HEK293 (cell line): ENCODE results near the gene GNB3.

Source experiments
- CTCF ChIA-PET: fragments of 350-600 bp; formaldehyde crosslinking; extraction: SDS; loops from one replicate; lab custom pipeline; 2021; ENCODE audit warnings: antibody characterized with exemption; lab: Yijun Ruan, JAX
- POLR2A ChIA-PET: fragments of 300-600 bp; formaldehyde crosslinking; extraction: SDS; loops from one replicate; lab custom pipeline; 2020; ENCODE audit warnings: antibody characterized with exemption, inconsistent platforms; lab: Yijun Ruan, JAX
- H3K27ac ChIP-seq: fragments of 200-500 bp; sonication (Bioruptor generic); 2 replicates; pipeline ENCODE4 v1.5.1; 2014; ENCODE audit warnings: low read depth, low read length, control low read depth, inconsistent platforms; ENCODE audit errors: extremely low read depth
- H3K36me3 ChIP-seq, 2 experiments: fragments of 200-500 bp in 1 of 2; sonication (Bioruptor generic) in 1 of 2; 1 replicate in 1 of 2; 2 replicates in 1 of 2; pipeline ENCODE4 v1.5.1; 2014 to 2017; ENCODE audit warnings: inconsistent platforms in 2 of 2, low read length in 2 of 2; ENCODE audit not compliant: control insufficient read depth in 2 of 2, insufficient read depth in 1 of 2
- H3K4me1 ChIP-seq: fragments of 200-500 bp; sonication (Bioruptor generic); 2 replicates; pipeline ENCODE4 v1.5.1; 2014; ENCODE audit warnings: mild to moderate bottlenecking, low read length, inconsistent platforms; ENCODE audit not compliant: control insufficient read depth, insufficient read depth
- H3K4me3 ChIP-seq: 2 replicates; pipeline ENCODE4 v1.5.1; 2011; ENCODE audit warnings: low read depth, mild to moderate bottlenecking, control low read depth, low read length, moderate library complexity
- H3K9me3 ChIP-seq: fragments of 200-500 bp; sonication (Bioruptor generic); 2 replicates; pipeline ENCODE4 v1.5.1; 2014; ENCODE audit warnings: low read depth, low read length, inconsistent platforms; ENCODE audit not compliant: control insufficient read depth, insufficient read depth
- AEBP2 ChIP-seq: fragments of 450-650 bp; formaldehyde crosslinking; IDR thresholded peaks from 2 replicates; pipeline ENCODE4 v1.5.1; 2016; ENCODE audit warnings: missing biosample characterization, missing genetic modification characterization, borderline replicate concordance
- MEIS1 ChIP-seq: sonication (generic); formaldehyde crosslinking; IDR thresholded peaks from 2 replicates; pipeline ENCODE4 v1.8.1; 2022; ENCODE audit warnings: missing genetic modification reagents, mild to moderate bottlenecking, borderline replicate concordance
- MYNN ChIP-seq: fragments of 450-650 bp; formaldehyde crosslinking; IDR thresholded peaks from 2 replicates; pipeline ENCODE4 v1.5.1; 2016; ENCODE audit warnings: missing biosample characterization, missing genetic modification characterization, borderline replicate concordance
- OSR2 ChIP-seq: fragments of 450-650 bp; formaldehyde crosslinking; IDR thresholded peaks from 2 replicates; pipeline ENCODE4 v1.5.1; 2016; ENCODE audit warnings: missing biosample characterization, missing genetic modification characterization
- OVOL3 ChIP-seq: fragments of 450-650 bp; formaldehyde crosslinking; IDR thresholded peaks from 2 replicates; pipeline ENCODE4 v1.5.1; 2016; ENCODE audit warnings: missing biosample characterization, missing genetic modification characterization
- SCRT1 ChIP-seq: fragments of 450-650 bp; formaldehyde crosslinking; IDR thresholded peaks from 2 replicates; pipeline ENCODE4 v1.5.1; 2016; ENCODE audit warnings: missing biosample characterization, missing genetic modification characterization, borderline replicate concordance
- ZBTB26 ChIP-seq: fragments of 450-650 bp; formaldehyde crosslinking; optimal IDR thresholded peaks from 2 replicates; pipeline ENCODE3; 2016; ENCODE audit warnings: missing biosample characterization, mild to moderate bottlenecking, missing genetic modification characterization
- ZBTB44 ChIP-seq: fragments of 450-650 bp; IDR thresholded peaks from 2 replicates; pipeline ENCODE4 v1.5.1; 2018; ENCODE audit warnings: missing biosample characterization, mild to moderate bottlenecking, missing genetic modification characterization
- ZBTB48 ChIP-seq: fragments of 450-650 bp; formaldehyde crosslinking; IDR thresholded peaks from 2 replicates; pipeline ENCODE4 v1.5.1; 2016; ENCODE audit warnings: missing biosample characterization, missing genetic modification characterization
- ZBTB49 ChIP-seq: fragments of 450-650 bp; formaldehyde crosslinking; IDR thresholded peaks from 2 replicates; pipeline ENCODE4 v1.5.1; 2016; ENCODE audit warnings: missing biosample characterization, missing genetic modification characterization, low read depth
- ZFP3 ChIP-seq: fragments of 450-650 bp; formaldehyde crosslinking; IDR thresholded peaks from 2 replicates; pipeline ENCODE4 v1.5.1; 2016; ENCODE audit warnings: low read depth, missing biosample characterization, missing genetic modification characterization
- ZNF121 ChIP-seq: fragments of 450-650 bp; formaldehyde crosslinking; IDR thresholded peaks from 2 replicates; pipeline ENCODE4 v1.5.1; 2016; ENCODE audit warnings: missing biosample characterization, missing genetic modification characterization
- ZNF140 ChIP-seq: fragments of 450-650 bp; formaldehyde crosslinking; IDR thresholded peaks from 2 replicates; pipeline ENCODE4 v1.5.1; 2016; ENCODE audit warnings: missing biosample characterization, missing genetic modification characterization
- ZNF366 ChIP-seq: fragments of 450-650 bp; formaldehyde crosslinking; conservative IDR thresholded peaks from 2 replicates; pipeline ENCODE4 v1.5.1; 2016; ENCODE audit warnings: missing biosample characterization, missing genetic modification characterization
- ZNF433 ChIP-seq: fragments of 450-650 bp; formaldehyde crosslinking; IDR thresholded peaks from 2 replicates; pipeline ENCODE4 v1.5.1; 2016; ENCODE audit warnings: missing biosample characterization, missing genetic modification characterization, low read depth
- ZNF510 ChIP-seq: fragments of 450-650 bp; formaldehyde crosslinking; IDR thresholded peaks from 2 replicates; pipeline ENCODE4 v1.5.1; 2018; ENCODE audit warnings: mild to moderate bottlenecking, missing genetic modification characterization, missing biosample characterization; ENCODE audit not compliant: insufficient replicate concordance
- ZNF521 ChIP-seq: fragments of 450-650 bp; formaldehyde crosslinking; IDR thresholded peaks from 2 replicates; pipeline ENCODE4 v1.5.1; 2017; ENCODE audit warnings: missing biosample characterization, mild to moderate bottlenecking, missing genetic modification characterization
- ZNF610 ChIP-seq: fragments of 450-650 bp; formaldehyde crosslinking; IDR thresholded peaks from 2 replicates; pipeline ENCODE4 v1.5.1; 2016; ENCODE audit warnings: missing biosample characterization, missing genetic modification characterization, borderline replicate concordance
- ZNF792 ChIP-seq: fragments of 450-650 bp; formaldehyde crosslinking; IDR thresholded peaks from 2 replicates; pipeline ENCODE4 v1.5.1; 2016; ENCODE audit warnings: missing biosample characterization, missing genetic modification characterization
- ZSCAN16 ChIP-seq: fragments of 450-650 bp; formaldehyde crosslinking; IDR thresholded peaks from 2 replicates; pipeline ENCODE4 v1.5.1; 2016; ENCODE audit warnings: missing biosample characterization, missing genetic modification characterization
- TF ChIP-seq, protein P1 (sequence below): fragments of 450-650 bp; formaldehyde crosslinking; IDR thresholded peaks from 2 replicates; pipeline ENCODE4 v1.5.1; 2016; ENCODE audit warnings: missing biosample characterization, missing genetic modification characterization

The GNB3 gene

DNA sequence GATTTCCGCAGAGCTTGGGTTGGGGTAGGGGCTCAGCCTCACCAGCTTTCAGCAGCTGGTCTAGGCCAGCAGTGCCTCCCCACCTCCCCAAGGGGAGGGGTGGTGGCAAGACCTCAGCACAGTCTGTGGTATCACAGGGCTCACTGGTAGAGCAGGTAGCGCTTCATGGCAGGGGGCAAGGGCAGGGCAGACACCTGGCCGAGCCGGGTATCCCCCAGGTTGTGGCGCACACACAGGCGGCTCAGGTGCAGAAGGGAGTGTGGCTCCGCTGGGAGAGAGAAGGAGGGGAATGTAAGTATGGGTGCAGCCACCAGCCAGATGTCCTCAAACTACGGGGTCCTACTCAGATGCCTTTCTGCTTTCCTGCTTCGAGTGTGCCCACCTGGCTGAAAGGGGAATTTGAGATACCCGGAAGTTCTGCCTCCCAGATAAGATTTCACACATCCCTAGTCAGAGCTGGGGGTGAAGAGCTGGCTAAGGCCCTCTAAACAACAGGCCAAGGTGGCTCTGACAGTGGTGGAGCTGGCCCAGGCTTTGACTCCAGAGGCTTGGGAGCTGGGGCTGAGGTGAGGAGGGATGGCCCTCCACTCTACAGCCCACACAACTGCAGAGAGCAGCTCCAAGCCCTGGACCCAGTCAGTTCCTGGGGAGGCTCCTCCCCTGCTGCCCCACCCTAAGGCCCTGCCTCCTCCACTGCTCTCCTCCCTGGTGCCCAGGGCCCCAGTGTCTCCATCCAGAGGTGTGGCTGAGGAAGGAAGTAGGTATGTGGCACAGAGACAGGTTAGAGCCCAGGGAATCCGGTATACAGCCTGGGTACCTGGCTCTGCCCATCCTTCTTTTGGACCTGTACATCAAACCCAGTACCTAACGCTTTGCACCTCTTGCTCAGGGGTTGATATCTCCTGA lies 30.6 kb downstream of the GNB3 start (continued):
- no peak for TF ChIP-seq ZBTB26 (tag by site-specific recombination)
- TF ChIP-seq ZBTB48 = no peak
- TF ChIP-seq ZNF610 = no peak
- no peak for TF ChIP-seq SCRT1
- no peak for TF ChIP-seq ZNF121 (tag by site-specific recombination)
- TF ChIP-seq AEBP2 (tag by site-specific recombination) = no peak
- TF ChIP-seq, protein P1, sequence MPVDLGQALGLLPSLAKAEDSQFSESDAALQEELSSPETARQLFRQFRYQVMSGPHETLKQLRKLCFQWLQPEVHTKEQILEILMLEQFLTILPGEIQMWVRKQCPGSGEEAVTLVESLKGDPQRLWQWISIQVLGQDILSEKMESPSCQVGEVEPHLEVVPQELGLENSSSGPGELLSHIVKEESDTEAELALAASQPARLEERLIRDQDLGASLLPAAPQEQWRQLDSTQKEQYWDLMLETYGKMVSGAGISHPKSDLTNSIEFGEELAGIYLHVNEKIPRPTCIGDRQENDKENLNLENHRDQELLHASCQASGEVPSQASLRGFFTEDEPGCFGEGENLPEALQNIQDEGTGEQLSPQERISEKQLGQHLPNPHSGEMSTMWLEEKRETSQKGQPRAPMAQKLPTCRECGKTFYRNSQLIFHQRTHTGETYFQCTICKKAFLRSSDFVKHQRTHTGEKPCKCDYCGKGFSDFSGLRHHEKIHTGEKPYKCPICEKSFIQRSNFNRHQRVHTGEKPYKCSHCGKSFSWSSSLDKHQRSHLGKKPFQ = no peak

DNA sequence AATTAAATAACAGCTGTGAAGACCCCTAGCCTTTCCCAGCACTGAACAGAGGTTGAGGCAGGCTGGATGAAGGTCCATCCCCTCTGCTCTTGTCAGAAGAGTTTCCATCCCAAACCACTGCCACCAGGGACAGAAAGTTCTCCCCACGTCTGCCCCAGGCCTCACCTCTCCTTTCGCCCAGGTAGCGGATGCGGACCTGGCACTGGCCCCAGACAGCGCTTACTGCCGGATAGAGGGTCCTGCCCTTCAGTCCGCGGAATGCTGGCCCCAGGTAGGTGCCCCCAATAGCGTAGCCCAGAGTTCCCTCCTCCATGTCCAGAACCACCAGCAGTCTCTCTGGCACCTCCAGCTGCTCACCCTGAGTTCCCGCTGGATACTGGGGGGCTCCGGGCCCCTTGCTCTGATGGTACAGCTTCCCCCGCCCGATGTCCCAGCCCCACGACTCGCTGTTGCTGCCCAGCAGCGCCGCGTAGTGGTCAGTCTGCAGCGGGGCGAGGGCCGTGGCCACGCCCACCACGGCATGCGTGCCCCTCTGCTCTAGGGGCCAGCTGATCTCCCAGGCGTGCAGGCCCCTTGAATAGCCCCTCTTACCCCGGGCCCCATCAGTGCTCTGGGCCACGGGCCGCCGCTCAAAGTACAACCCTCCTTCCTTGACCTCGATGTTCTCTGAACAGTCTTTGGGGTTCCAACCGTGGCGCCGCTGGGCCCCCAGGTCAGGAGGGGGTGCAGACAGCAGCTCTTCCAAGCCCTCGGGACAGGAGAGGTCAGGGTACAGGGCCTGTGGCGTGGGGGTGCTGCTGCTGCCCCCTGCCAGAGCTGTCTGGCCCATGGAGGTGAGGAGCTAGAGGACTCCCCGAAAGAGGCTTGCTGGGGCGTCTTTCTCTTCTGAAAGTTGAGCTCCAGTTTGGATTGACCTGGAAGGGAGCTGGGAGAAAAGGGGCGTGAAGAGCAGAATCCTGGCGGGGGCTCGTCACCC lies 31.6 kb downstream of the GNB3 start:
- ChIA-PET CTCF (interaction anchor here (0.5 to 5.3 kb wide), 48 partner anchors 9 to 829 kb away, joined by 3 to 71 read pairs (median 4); partner anchors contain the start of genes ATN1, C12orf57, C1RL and CDCA3), POLR2A (interaction anchor here (0.5 to 3.7 kb wide), 37 partner anchors 8 to 338 kb away, joined by 3 to 88 read pairs (median 4); partner anchors contain the start of genes ATN1, C12orf57, CDCA3 and COPS7A)
- peaks cover 4 to 44% of the 10 kb centered on the region in 2 experiments; a peak in 2 of 3 replicates for H3K36me3 ChIP-seq
- peak overlapping the region; percentile 54; the same call in 1 of the 2 replicates for H3K27ac ChIP-seq
- peaks cover 2% of the 10 kb centered on the region; the same call in 1 of the 2 replicates for H3K4me1 ChIP-seq
- no peaks in the 10 kb centered on the region for H3K9me3 ChIP-seq
- peak overlapping the region; percentile 67 for H3K4me3 ChIP-seq
- TF ChIP-seq ZSCAN16 (tag by site-specific recombination) (no peak), ZNF521 (no peak), ZNF510 (tag by site-specific recombination) (no peak), OSR2 (tag by site-specific recombination) (no peak), ZBTB26 (tag by site-specific recombination) (no peak), OVOL3 (tag by site-specific recombination) (no peak), ZNF366 (tag by site-specific recombination) (peak; percentile 38; the same call in 1 of the 2 replicates), ZBTB49 (tag by site-specific recombination) (no peak), ZNF140 (tag by site-specific recombination) (no peak), ZNF792 (tag by site-specific recombination) (no peak), ZFP3 (tag by site-specific recombination) (no peak), MEIS1 (CRISPR knock-in tag) (no peak), ZBTB44 (tag by site-specific recombination) (no peak), ZNF433 (no peak), MYNN (tag by site-specific recombination) (no peak)
